A172 (cell line): ENCODE results near the gene ALPG. TPM values are rescaled to one million over a fixed set of nuclear protein-coding genes. Genes with fewer than 3 reads are reported as not detected.
"Not testable (repeated sequence)": the region's sequence is repeated elsewhere in the genome, so short reads cannot be mapped to it uniquely, and the experiment has no call there.

Experiments
- DNase-seq: peaks from one replicate; pipeline ENCODE4 v3.0.0-alpha.2; 2015; ENCODE audit warnings: low spot score
- total RNA-seq: library from RNA; depleted of rRNA; stranded (reverse); fragments of >200 nt; shearing (Covaris generic); gene quantifications from 2 replicates; pipeline ENCODE4 v1.2.3, GENCODE V29; 2014; rRNA removed

The ALPG gene
- total RNA-seq = 0.12 TPM in 1 of 2 replicates, not detected in the other

GRCh38 chr2:232406556-232407310, at the start of gene ALPG:
ALPG (plus strand) TSS chr2:232406844; CDS start chr2:232406895, 51 bp downstream.
- DNase-seq = no peak

DNA sequence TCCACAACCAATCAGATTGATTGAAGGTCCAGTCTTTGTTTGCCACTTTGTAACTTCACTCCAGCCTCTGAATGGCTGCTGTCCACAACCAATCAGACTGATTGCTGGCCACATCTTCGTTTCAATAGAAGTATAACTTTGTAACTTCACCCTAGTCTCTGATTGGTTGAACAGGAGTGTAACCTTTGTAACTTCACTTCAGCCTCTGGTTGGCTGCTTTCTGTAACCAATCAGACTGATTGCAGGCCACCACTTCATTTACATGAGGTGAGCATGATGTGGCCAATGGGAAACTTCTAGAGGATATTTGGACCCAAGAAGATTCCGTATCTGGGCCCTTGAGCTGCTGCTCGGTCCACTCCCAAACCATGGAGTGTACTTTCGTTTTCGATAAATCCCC, 45.0 kb upstream of the ALPG start:
- DNase-seq = peak; percentile 25

GRCh38 chr2:232362174-232362900, 44.3 kb upstream of the ALPG start:
- DNase-seq = no peak

DNA sequence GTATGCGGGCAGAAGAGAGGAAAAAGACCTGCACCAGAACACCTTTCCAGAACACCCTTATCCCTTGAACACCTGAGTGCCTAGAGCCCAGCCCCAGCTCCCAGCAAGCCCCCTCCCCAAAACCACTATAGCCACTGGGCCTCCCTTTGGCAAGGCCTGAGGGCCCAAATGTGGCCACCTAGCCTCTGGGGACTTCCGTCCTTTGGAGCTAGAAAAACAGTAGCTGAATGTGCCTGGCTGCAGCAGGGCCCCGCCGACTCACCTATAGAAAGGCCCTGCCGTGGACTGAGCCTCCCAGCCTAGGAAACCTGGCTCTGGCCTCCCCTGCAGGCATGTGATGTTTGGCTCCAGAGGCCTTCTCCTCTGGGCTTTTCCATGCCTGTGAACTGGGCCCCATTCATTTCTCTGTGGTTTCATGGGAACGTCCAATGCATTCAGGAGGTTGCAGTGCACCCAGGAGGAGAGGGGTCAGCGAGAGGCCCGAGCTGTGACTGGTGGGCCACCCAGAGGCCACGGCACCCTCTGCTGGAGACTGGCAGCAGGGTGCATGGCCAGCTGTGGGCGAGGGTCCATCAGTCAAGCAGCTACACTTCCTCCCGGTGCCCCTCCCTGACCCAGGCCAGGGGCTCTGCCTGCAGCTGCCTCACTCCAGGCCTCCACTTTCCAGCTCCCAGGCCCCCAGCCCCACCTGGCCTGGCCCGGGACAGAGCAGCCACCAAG, 43.4 kb upstream of the ALPG start:
- not testable (repeated sequence) for DNase-seq

- DNase-seq = no peak
Measured at GRCh38 chr2:232363784-232364615, 42.6 kb upstream of the ALPG start.

DNA sequence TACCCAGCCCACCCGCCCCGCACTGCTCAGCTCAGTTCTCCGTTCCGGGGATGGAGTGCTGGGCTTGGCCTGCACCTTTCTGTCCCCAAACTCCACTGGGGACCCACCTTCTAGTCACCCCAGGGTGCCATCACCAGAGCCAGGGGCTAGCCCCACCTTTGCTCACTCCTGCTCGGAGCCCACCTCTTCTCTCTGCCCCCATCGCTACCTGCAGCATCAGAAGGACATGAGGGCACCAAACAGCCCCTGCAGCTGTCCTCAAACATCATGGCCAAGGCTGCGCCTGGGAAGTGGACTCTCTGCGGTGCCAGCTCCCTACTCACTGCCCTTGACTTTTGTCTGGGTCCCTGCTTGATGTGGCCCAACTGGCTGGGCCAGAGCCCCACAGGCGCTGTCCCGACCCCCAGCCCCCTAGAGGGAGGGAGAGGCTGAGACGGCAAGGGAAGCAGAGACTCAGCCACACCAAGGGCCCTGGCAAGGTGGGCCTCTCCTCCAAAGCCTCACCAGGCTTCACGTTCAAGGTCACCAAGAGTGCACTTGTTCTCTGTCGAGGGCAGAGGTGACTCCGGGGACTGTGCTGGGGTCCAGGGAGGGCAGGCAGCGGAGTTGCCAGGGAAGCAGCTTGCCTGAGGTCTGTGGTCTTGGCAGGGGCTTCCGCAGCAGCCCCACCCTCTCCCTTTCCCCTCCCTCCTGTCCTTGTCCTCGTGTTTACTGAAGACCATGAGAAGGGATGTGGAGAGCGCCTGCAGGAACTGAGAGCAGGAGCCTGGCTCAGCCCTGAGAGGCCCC, 41.6 kb upstream of the ALPG start:
- not testable (repeated sequence) for DNase-seq

DNA sequence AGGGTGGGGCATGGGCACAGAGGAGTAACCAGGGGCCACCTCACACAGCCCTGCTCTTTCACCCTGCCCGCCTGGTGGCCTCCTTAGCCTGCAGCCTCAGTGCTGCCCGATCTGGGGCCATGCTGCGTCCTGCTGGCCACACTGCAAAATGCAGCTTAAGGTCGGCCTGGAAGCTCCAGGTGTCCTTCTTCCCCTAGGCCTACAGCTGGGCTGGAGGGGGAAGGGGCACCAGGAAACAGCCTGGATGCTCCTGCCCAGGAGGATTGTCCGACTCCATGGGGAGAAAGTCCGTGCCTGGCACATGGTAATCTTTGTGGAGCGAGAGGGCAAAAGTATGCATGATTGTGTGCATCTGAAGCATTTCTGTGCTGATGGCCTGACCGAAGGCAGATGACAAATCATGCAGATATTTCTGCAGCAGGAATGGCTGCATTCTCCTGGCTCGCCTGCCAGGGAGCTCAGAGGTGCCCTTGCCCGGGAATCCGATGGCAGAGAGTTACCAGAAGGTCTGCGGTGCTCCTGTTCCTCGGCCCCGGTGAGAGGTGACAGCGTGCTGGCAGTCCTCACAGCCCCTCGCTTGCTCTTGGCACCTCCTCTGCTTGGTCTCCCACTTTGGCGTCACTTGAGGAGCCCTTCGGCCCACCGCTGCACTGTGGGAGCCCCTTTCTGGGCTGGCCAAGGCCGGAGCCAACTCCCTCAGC, 40.9 kb upstream of the ALPG start:
- DNase-seq = peak; percentile 63

- not testable (repeated sequence) for DNase-seq
Measured at GRCh38 chr2:232366461-232366860, 40.2 kb upstream of the ALPG start.

GRCh38 chr2:232367016-232367415, 39.6 kb upstream of the ALPG start:
- no peak for DNase-seq

DNA sequence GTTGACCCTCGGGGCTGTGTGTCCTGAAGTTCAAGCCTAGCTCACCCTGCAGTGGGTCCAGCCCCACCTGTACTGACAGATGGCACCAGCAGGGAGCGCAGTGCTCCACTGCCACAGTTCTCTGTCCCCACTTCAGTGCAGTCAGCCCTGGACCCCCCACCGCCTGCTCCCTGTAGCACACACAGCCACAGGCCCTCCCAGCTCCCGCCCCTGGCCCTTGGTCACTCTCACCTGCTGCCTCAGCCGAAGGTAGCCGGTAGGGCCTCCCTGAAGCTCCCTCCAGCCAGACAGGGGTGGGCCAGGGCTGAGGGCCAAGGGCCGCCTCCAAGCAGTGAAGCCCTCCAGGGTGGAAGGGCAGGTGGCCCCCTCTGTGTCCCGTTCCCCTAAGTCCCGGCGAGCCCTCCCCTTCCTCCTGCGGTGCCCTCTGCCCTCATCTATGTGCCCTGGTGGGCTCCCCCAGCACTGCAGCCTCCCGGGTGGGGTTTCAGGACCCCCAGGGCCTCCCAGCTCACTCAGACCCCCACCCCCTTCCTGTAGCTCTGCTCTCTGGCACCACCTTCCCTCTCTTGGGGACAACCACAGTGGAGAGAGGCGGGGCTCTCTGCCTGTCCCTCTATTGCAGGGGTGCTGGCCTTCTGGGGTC, 38.9 kb upstream of the ALPG start:
- DNase-seq = no peak

DNA sequence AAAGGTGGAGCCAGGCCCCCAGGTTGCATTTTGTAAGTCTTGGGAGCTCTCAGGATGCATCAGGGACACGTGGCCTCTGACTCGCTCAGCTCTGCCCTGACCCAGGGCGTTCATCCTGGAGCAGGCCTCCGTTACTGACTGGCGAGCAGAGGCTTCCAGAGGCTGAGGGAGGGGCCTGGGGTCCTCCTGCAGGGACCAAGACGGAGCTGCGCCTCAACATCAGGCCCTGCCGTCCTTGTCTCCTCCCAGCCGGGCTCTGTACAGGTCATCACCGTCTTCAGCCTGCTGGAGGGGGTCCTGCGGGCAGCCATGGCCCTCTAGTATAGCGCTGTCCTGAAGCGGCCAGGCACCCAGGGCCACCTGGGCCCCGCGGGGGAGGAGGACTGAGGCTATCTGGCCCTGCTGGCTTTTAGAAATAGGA, 38.3 kb upstream of the ALPG start:
- peak; percentile 35 for DNase-seq

- no peak for DNase-seq
Measured at GRCh38 chr2:232369126-232369951, 37.3 kb upstream of the ALPG start.

DNA sequence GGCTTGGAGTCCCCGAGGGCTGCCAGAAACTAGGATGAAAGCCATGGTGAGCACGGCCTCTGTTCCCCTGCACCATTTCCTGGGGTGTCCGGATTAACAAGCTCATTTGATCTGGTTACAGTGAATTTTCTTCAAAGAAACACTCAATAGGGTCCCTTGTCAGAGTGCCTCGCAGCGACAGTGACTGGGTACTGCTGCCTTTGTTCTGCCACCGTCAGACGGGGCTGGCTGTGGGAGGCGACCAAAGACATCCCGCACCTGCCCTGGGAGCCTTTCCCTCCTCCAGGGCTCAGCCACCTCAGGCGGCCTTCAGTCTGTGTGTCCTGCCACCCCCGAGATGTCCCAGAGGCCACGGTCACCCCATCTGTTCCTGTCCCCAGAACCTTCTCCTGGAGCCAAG, 36.6 kb upstream of the ALPG start:
- DNase-seq = not testable (repeated sequence)

DNA sequence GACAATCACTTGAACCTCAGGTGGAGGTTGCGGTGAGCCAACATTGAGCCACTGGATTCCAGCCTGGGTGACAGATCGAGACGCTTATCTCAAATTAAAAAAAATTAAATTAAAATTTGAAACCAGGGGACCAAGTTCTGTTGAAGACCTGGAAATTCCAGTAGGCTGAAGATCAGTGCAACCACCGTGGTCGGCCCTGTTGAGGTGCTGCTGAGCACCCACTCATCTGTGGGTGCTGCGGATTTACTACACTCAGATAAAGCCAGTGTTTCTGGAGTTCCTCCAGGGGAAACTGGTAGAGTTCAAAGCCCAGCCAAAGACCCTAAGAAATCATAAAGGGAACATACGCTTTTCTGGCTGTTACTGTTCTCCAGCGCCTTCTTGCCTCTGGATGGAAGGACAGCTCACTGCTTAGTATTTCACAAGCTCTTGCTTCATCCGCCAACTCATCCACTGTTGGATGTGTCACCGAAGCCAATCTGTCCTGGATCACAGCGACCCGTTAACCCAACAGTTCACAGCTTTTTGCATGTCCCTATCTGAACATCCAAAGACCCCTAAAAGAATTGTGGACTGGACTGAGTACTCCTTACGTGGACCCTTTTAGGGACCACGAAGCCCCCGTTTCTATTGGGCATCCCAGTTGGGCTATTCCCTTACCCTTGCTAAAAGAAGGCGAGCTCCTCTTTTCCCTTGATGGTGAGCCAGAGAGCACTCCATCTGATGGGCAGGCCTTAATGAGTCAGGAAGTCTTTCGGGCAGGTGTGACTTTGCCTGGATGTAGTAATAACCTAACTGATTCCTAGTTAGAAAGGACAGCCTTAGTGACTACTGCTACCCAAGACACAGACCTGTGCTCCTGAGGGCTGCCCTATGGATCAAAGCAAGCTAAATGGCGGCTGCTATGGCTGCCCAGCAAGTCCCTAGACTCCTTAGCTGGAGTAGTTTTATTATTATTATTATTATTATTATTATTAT, 34.1 kb upstream of the ALPG start:
- no peak for DNase-seq

DNA sequence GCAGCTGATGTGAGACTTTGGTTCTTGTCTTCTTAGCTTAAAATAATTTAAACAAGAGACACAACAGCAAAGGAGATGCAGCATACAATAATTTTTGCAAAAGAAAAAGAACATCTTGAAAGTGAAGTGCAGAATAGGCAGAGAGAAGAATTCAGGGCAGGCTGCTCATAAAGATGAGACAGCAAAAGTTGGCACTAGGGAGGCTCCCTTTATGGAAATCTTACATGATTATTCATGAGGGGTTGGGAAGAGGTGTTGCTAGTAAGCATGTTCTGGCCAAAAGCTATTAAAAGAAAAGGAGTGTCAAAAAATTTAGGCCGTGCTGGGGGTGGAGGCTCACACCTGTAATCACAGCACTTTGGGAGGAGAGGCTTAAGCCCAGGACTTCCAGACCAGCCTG, 32.3 kb upstream of the ALPG start:
- DNase-seq = no peak

GRCh38 chr2:232375164-232375563, 31.5 kb upstream of the ALPG start:
- no peak for DNase-seq

DNA sequence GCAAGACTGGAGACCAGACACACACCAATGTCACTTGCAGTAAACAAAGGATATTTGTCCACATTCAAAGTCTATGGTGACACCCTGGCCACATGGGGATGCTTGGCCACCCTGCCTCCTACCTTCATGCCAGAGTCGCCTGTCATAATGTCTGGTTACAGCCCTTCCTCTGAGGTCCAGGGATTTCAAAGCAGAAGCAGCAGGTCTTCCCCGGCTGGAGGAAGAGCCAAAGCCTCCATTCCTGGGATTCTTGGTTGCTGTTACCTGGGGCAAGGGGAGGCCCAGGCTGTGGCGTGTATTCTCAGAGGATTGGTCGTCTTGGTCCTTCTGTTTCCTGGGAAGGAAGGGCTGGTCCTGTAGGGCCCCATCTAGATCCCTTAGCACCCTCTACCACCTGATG, 30.4 kb upstream of the ALPG start:
- no peak for DNase-seq
